Neural cell (in vitro differentiated cells): ENCODE measurements around the gene RBMS3. TPM values are rescaled to one million over a fixed set of nuclear protein-coding genes. Genes with fewer than 3 reads are reported as not detected.

Experiments
- H2AFZ ChIP-seq: fragments of 200-600, 300-800 bp; sonication (generic), shearing (Covaris generic); 2 replicates; pipeline ENCODE4 v1.6.0; 2014; ENCODE audit warnings: low read depth, mild to moderate bottlenecking, antibody characterized with exemption, low read length, moderate library complexity
- H3F3A ChIP-seq: fragments of 200-600 bp; shearing (Covaris generic); 2 replicates; pipeline ENCODE4 v1.6.1; 2016; ENCODE audit warnings: mild to moderate bottlenecking, moderate library complexity, mixed read lengths, antibody characterized with exemption, low read length; ENCODE audit not compliant: insufficient read depth, poor library complexity, severe bottlenecking
- H3K27ac ChIP-seq: fragments of 200-600, 300-800 bp; sonication (generic), shearing (Covaris generic); 2 replicates; pipeline ENCODE4 v1.5.1; 2014; ENCODE audit warnings: mild to moderate bottlenecking, low read length, moderate library complexity
- H3K27me3 ChIP-seq: fragments of 300-800, 200-600 bp; sonication (generic), shearing (Covaris generic); 2 replicates; pipeline ENCODE4 v1.6.0; 2014; ENCODE audit warnings: mild to moderate bottlenecking, low read depth, low read length, moderate library complexity; ENCODE audit not compliant: insufficient read depth
- H3K36me3 ChIP-seq: fragments of 300-800, 200-600 bp; sonication (generic), shearing (Covaris generic); 2 replicates; pipeline ENCODE4 v1.5.1; 2014; ENCODE audit warnings: mild to moderate bottlenecking, antibody characterized with exemption, low read length, moderate library complexity; ENCODE audit not compliant: insufficient read depth
- H3K4me2 ChIP-seq: fragments of 300-800, 200-600 bp; sonication (generic), shearing (Covaris generic); 2 replicates; pipeline ENCODE4 v1.6.0; 2014; ENCODE audit warnings: mild to moderate bottlenecking, low read length
- H3K4me3 ChIP-seq: fragments of 300-800, 200-600 bp; sonication (generic), shearing (Covaris generic); 2 replicates; pipeline ENCODE4 v1.5.1; 2014; ENCODE audit warnings: mild to moderate bottlenecking, low read length, moderate library complexity
- H3K79me2 ChIP-seq: fragments of 200-600 bp; shearing (Covaris generic); replicated peaks from 2 replicates; pipeline ENCODE4 v1.6.0; 2014; ENCODE audit warnings: mild to moderate bottlenecking, low read length, moderate library complexity; ENCODE audit not compliant: insufficient read depth
- H3K9ac ChIP-seq: fragments of 300-800, 200-600 bp; sonication (generic), shearing (Covaris generic); 2 replicates; pipeline ENCODE4 v1.6.1; 2016; ENCODE audit warnings: mild to moderate bottlenecking, low read length, mixed read lengths
- H3K9me2 ChIP-seq: fragments of 200-600 bp; shearing (Covaris generic); 2 replicates; pipeline ENCODE4 v1.6.1; 2016; ENCODE audit warnings: mild to moderate bottlenecking, low read length, mixed read lengths; ENCODE audit not compliant: insufficient read depth
- H3K9me3 ChIP-seq: fragments of 200-600, 300-800 bp; sonication (generic), shearing (Covaris generic); 2 replicates; pipeline ENCODE4 v1.6.1; 2016; ENCODE audit warnings: mild to moderate bottlenecking, mixed run types, low read length, moderate library complexity, mixed read lengths
- H4K20me1 ChIP-seq: fragments of 200-600 bp; shearing (Covaris generic); 2 replicates; pipeline ENCODE4 v1.6.1; 2016; ENCODE audit warnings: mild to moderate bottlenecking, mixed run types; ENCODE audit not compliant: insufficient read depth
- EP300 ChIP-seq: fragments of 450-650 bp; conservative IDR thresholded peaks from 2 replicates; pipeline ENCODE4 v1.6.1; 2014; ENCODE audit warnings: antibody characterized with exemption, mild to moderate bottlenecking, moderate library complexity; ENCODE audit not compliant: poor library complexity, severe bottlenecking
- EZH2 ChIP-seq: fragments of 200-600, 300-800 bp; shearing (Covaris generic), sonication (generic); IDR thresholded peaks from 2 replicates; pipeline ENCODE4 v1.6.1; 2014; ENCODE audit warnings: antibody characterized with exemption, low read length, borderline replicate concordance, mild to moderate bottlenecking; ENCODE audit not compliant: insufficient read depth, poor library complexity, severe bottlenecking
- MXI1 ChIP-seq: fragments of 450-650 bp; conservative IDR thresholded peaks from 2 replicates; pipeline ENCODE4 v1.6.1; 2014; ENCODE audit warnings: antibody characterized with exemption, mild to moderate bottlenecking; ENCODE audit not compliant: poor library complexity, severe bottlenecking
- POLR2AphosphoS5 ChIP-seq: IDR thresholded peaks from 2 replicates; pipeline ENCODE4 v1.6.1; 2012
- RAD21 ChIP-seq: fragments of 450-650 bp; conservative IDR thresholded peaks from 2 replicates; pipeline ENCODE4 v1.6.1; 2014; ENCODE audit warnings: antibody characterized with exemption, mild to moderate bottlenecking, moderate library complexity
- REST ChIP-seq: IDR thresholded peaks from 2 replicates; pipeline ENCODE4 v1.6.1; 2012; ENCODE audit warnings: borderline replicate concordance
- SMC3 ChIP-seq: fragments of 450-650 bp; conservative IDR thresholded peaks from 2 replicates; pipeline ENCODE4 v1.6.1; 2014; ENCODE audit warnings: antibody characterized with exemption, mild to moderate bottlenecking, moderate library complexity; ENCODE audit not compliant: poor library complexity
- TAF1 ChIP-seq: IDR thresholded peaks from 2 replicates; pipeline ENCODE4 v1.6.1; 2012; ENCODE audit warnings: low read depth
- polyA plus RNA-seq: library from polyadenylated mRNA; depleted of rRNA; stranded (reverse); fragments of >200 nt; gene quantifications from 2 replicates; pipeline ENCODE4 v1.2.3, GENCODE V29; 2014

The RBMS3 gene
- polyA plus RNA-seq, 1 donor from 2014 or later = 0.53 TPM

GRCh38 chr3:29695201-29695600, 414.3 kb downstream of the RBMS3 start:
- Histone ChIP-seq H3F3A (no peaks in the 10 kb centered on the region), H3K9ac (no peak overlapping the region), H3K36me3 (no peaks in the 10 kb centered on the region), H3K4me2 (no peak overlapping the region), H2AFZ (no peak overlapping the region), H3K79me2 (no peaks in the 10 kb centered on the region), H3K9me2 (no peaks in the 10 kb centered on the region), H4K20me1 (no peaks in the 10 kb centered on the region), H3K9me3 (no peaks in the 10 kb centered on the region), H3K27me3 (peaks cover under 1% of the 10 kb centered on the region), H3K27ac (no peak overlapping the region), H3K4me3 (no peak overlapping the region)
- no peak for TF ChIP-seq EP300
- TF ChIP-seq REST = no peak
- no peak for TF ChIP-seq TAF1

GRCh38 chr3:29695643-29696198, 414.9 kb downstream of the RBMS3 start:
- Histone ChIP-seq H3K27ac (no peak overlapping the region), H3K9ac (no peak overlapping the region), H3K27me3 (peaks cover 3% of the 10 kb centered on the region), H3K4me2 (no peak overlapping the region), H3K4me3 (no peak overlapping the region), H2AFZ (no peak overlapping the region), H3K9me2 (no peaks in the 10 kb centered on the region), H3K9me3 (no peaks in the 10 kb centered on the region), H3F3A (no peaks in the 10 kb centered on the region), H3K79me2 (no peaks in the 10 kb centered on the region), H3K36me3 (no peaks in the 10 kb centered on the region), H4K20me1 (no peaks in the 10 kb centered on the region)
- TF ChIP-seq TAF1 (no peak), POLR2AphosphoS5 (no peak), RAD21 (no peak), MXI1 (no peak), SMC3 (no peak), REST (no peak), EZH2 (no peak)
